Stimulated activated CD4-positive, alpha-beta T cell treated with anti-CD3 and anti-CD28 coated beads, Interleukin-2, amount 100 ng/mL, for 24 hours (primary cell): ENCODE results near the gene PRRC2A.

Experiments used
- DNase-seq, 2 donors: peaks; one replicate each; pipeline ENCODE4 v3.0.0-alpha.2; 2020

The PRRC2A gene

DNA sequence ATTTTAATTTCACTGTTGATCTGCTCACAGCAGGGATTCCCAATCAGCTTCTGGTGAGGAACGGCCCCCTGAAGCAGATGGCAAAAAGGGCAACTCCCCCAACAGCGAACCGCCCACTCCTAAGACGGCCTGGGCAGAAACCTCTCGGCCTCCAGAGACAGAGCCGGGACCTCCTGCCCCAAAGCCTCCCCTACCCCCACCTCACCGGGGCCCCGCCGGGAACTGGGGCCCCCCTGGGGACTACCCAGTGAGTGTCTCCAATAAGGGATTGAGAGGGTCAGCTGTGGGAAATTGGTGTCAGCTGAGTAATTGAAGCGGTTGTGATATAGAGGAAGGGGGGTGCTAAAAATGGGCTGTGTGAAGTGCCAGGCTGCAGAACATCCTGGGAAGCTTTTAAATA lies 6.4 kb downstream of the PRRC2A start:
- DNase-seq: no peak

DNA sequence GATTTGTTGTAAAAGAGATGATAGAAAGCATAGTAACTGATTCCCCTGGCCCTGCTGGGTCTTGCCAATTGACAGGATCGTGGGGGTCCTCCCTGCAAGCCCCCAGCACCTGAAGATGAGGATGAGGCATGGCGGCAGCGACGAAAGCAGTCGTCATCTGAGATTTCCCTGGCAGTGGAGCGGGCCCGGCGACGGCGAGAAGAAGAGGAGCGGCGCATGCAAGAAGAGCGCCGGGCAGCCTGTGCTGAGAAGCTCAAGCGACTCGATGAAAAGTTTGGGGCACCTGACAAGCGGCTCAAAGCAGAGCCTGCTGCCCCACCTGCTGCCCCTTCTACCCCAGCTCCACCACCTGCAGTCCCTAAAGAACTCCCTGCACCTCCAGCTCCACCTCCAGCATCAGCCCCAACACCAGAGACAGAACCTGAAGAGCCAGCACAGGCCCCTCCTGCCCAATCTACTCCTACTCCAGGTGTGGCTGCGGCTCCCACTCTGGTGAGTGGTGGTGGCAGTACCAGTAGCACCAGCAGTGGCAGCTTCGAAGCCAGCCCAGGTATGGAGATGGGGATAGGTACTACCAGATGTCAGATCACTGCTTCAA lies 7.3 kb downstream of the PRRC2A start:
- DNase-seq: no peak

DNA sequence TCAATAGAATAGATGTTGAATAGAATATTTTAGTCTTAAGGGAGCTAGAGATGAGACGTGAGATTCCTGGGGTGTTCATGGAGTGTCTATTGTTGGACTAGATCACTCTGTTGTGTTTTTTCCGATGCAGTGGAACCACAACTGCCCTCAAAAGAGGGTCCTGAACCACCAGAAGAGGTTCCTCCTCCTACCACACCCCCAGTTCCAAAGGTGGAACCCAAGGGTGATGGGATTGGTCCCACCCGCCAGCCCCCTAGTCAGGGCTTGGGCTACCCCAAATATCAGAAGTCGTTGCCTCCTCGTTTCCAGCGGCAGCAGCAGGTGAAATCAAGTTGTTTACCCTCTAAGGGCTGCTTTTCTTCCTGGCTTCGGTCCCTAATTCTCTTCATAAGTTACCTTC lies 8.5 kb downstream of the PRRC2A start:
- no peak for DNase-seq

DNA sequence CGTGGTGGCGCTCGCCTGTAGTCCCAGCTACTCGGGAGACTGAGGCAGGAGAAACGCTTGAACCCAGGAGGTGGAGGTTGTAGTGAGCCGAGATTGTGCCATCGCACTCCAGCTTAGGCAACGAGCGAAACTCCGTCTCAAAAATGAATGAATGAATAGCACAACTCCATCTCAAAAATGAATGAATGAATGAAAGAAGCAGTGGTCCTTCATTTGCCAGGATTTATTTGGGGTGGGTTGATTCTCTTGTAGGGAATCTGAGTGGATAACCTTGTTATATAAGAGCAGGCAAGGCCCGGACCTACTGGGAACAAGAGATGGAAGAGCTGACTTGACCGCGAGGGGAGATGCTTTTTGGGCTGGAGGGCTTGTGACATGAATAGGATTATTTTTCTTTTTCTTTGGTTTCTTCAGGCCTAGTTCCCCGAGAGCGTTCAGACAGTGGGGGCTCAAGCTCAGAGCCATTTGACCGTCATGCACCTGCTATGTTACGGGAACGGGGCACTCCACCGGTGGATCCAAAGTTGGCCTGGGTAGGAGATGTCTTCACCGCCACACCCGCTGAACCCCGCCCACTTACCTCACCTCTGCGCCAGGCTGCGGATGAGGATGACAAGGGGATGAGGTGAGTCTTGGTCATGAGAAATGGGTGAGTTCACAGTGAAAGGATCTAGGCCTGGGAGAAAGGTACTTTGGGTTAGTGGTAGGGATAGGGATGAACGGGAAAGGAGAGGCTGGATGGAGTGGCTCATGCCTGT lies 9.8 kb downstream of the PRRC2A start:
- no peak for DNase-seq

DNA sequence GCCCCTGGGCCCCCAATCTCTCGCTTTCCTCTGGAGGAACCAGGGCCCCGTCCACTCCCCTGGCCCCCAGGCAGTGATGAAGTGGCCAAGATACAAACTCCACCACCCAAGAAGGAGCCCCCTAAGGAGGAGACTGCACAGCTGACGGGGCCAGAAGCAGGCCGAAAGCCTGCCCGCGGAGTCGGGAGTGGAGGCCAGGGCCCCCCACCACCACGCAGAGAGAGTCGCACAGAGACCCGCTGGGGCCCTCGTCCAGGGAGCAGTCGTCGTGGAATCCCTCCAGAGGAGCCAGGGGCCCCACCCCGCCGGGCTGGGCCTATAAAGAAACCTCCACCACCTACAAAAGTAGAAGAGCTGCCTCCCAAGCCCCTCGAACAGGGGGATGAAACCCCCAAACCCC lies 10.7 kb downstream of the PRRC2A start:
- DNase-seq: no peak

DNA sequence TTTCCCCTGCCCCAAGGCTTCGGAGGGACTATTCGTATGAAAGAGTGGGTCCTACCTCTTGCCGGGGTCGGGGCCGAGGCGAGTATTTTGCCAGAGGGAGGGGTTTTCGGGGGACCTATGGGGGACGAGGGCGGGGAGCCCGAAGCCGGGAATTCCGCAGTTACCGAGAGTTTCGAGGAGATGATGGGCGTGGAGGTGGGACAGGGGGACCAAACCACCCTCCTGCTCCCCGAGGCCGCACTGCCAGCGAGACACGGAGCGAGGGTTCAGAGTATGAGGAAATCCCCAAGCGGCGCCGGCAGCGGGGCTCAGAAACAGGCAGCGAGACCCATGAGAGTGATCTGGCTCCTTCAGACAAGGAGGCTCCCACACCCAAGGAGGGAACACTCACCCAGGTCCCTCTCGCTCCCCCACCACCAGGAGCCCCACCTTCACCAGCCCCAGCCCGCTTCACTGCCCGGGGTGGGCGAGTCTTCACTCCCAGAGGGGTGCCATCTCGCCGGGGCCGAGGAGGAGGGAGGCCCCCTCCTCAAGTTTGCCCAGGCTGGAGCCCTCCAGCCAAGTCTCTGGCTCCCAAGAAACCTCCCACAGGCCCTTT lies 11.3 kb downstream of the PRRC2A start:
- DNase-seq: no peak

DNA sequence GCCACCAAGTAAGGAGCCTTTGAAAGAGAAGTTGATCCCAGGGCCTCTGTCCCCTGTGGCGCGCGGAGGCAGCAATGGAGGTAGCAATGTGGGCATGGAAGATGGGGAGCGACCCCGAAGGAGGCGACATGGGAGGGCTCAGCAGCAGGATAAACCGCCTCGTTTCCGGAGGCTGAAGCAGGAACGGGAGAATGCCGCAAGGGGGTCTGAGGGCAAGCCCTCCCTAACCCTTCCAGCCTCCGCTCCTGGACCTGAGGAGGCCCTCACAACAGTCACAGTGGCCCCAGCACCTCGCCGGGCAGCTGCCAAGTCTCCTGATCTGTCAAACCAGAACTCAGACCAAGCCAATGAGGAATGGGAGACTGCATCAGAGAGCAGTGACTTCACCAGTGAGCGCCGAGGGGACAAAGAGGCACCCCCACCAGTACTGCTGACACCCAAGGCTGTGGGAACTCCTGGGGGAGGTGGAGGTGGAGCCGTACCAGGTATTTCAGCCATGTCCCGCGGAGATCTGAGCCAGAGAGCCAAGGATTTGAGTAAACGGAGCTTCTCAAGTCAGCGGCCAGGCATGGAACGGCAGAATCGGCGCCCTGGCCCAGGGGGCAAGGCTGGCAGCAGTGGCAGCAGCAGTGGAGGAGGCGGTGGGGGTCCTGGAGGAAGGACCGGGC lies 11.9 kb downstream of the PRRC2A start:
- no peak for DNase-seq

DNA sequence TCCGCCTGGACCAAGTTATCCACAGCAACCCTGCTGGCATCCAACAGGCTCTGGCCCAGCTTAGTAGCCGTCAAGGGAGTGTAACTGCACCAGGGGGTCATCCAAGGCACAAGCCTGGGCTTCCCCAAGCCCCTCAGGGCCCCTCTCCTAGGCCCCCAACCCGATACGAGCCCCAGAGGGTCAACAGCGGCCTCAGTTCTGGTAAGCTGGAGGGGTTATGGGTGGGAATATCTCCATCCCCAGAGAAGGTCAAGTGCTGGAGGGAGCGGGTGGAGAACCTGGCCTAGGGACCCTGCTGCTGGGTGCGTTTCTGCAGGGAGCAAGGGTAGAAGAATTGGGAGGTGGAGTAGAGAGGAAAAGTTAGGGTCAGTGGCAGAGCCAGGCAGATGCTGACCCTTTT lies 12.9 kb downstream of the PRRC2A start:
- no peak for DNase-seq

DNA sequence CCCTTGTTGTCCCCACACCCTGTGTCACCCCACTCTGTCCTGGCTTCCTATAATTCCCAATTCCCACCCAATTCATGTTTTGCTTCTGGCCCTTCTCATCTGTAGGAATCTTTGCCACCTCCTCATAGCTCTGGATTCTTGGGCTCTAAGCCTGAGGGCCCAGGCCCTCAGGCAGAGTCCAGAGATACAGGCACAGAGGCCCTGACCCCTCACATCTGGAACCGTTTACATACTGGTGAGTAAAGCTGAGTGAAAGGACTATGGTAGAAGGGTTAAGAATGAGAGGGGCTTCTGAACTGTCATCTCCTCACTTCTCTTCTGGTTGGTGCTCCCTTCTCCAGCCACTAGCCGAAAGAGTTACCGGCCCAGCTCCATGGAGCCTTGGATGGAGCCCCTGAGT lies 13.6 kb downstream of the PRRC2A start:
- no peak for DNase-seq

DNA sequence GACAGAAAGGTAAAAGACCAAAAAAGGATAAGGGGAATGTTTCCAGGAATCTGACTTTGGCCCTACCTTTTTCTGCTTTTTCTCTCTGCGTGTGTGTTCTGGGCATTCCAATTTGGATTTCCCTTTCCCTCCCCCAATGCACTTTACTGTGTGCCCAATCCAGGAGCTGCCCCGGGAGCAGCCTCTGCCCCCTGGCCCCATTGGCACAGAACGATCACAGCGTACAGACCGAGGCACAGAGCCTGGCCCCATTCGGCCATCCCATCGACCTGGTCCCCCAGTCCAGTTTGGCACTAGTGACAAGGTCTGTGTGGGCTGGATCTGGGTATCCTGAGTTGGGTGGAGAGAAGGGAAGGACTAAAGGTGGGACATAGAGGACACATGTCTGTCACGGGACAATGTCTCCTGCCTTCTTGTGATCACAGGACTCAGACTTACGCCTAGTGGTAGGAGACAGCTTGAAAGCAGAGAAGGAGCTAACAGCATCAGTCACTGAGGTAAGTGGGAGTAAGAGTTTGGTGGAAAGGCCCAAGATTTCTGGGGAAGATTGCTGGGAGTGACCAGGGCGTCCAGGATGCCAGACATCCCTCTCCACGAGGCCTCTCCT lies 14.6 kb downstream of the PRRC2A start:
- no peak for DNase-seq

DNA sequence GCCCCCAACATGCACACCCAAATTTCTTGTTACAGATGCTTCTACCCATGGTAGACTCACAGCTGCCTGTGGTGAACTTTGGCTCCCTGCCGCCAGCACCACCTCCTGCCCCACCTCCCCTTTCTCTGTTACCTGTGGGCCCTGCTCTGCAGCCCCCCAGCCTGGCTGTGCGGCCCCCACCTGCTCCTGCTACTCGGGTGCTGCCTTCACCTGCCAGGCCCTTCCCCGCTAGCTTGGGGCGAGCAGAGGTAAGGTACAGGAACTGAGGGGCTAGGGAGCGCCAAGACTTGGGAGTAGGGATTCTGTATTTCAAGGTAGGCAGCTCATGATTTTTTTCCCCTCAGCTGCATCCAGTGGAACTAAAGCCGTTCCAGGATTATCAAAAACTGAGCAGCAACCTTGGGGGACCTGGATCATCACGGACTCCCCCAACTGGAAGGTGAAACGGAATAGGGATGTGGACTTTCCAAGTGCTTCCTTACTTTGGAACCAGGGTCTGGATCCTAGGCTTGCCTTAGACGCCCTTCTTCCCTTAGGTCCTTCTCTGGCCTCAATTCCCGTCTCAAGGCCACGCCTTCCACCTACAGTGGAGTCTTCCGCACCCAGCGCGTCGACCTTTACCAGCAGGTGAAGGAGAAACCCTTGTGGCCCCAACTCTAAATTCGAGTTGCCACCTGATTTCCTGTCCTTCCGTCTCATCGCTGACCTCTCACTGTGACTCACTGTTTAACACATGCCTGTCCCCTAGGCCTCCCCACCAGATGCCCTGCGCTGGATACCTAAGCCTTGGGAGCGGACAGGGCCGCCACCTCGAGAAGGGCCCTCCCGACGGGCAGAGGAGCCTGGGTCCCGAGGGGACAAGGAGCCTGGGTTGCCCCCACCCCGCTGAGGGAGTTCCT lies 16.4 kb downstream of the PRRC2A start:
- DNase-seq: no peak

DNA sequence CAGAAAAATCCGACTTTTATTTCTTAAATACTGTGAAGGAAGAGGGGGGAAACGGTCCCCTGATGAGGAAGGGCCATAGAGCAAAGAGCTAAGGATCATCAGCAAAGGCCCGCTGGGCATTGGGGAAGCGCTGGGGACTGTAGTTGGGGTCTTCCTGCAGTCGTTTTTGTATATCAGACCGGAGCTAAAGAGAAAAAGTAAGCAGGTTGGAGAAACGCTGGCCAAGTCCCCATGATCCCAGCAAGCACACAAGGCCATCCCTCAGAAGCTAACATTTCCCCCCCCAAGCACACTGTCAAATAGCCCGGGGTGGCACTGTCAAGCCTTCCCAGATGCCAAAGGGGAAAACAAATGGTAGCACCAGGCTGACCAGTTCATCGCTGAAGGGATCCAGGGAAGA lies 18.5 kb downstream of the PRRC2A start:
- DNase-seq: no peak

DNA sequence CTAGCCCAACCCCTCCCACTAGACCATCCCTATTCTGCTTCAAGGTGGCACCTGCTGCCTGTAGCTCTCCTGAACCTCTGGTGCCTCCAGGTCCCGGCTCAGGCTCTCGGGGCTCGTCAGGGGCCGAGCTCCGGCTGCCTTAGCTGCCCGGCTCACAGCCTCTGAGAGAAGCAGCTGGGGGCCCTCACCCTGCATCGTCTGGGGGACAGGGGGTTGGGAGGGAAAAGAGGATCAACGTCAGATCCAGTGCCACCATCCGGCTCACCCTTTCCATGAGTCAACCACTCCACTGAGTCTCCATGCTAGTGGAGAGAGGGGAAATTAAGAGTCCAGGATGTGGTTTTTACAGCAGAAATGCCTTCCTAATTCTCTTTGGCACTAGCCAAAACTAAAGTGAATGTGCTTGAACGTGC lies 18.9 kb downstream of the PRRC2A start:
- DNase-seq: peak in 1 of 2 donors; percentile 42

DNA sequence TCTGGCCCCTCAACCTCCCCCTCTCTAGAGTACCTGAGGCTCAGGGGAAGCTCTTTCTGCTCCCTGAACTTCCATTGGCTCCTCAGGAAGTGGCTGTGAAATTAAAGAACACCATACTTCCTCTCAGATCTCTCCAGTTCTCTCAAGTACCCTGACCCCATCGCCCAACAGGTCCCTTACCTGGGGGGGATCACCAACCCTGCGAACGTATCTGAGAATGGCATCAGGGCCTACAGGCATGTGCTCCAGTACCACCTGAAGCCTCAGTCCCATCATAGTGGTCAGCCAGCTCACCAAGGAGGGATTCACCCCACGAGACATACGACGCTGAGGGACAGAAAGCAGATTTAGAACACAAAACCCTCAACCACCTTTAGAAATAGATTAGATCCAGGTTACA lies 20.1 kb downstream of the PRRC2A start:
- DNase-seq: no peak

DNA sequence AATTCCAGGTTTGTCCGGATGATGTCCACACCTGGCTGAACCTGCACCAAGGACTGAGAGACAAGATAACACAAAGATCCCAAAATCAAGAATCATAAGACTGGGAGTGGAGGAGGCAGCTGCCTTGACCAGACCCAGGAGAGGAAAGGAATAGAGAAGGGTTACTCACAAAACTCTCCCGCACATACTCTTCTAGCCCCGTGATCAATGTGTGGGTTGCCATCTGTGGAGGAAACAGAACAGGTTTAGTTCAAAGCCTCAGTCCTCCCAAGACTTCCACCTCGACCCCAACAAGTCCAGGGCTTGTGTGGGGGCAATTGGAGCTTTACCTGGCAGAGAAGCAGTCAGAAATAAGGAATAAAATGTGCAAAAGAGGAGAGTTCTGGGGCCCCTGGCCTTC lies 20.9 kb downstream of the PRRC2A start:
- DNase-seq: no peak

DNA sequence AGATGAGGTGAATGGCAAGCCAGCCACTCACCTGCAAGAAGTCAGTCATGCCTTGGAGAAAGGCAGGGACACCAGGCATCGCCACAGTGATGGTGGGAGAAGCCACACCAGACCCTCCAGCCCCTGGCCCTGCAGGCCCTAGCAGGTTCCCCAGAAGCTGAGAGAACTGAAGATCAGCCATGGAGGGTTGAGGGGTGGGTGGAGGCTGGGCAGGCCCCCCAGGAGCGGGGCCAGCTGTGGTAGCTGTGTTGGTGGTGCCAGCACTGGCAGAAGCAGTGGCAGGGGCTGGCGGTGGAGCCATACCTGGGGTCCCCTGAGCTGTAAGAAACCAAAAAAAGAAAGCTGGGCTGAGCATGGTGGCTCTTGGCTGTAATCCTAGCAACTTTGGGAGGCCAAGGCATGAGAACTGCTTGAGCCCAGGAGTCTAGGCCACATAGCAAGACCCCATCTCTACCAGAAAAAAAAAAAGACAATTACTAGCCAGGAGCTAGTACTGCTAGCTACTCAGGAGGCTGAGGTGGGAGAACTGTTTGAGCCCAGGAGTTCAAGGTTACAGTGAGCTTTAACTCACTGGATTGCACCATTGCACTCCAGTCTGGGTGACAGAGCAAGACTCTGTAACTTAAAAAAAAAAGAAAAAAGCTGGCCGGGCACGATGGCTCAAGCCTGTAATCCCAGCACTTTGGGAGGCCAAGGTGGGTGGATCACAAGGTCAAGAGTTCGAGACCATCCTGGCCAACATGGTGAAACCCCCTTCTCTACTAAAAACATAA lies 22.5 kb downstream of the PRRC2A start:
- no peak for DNase-seq

DNA sequence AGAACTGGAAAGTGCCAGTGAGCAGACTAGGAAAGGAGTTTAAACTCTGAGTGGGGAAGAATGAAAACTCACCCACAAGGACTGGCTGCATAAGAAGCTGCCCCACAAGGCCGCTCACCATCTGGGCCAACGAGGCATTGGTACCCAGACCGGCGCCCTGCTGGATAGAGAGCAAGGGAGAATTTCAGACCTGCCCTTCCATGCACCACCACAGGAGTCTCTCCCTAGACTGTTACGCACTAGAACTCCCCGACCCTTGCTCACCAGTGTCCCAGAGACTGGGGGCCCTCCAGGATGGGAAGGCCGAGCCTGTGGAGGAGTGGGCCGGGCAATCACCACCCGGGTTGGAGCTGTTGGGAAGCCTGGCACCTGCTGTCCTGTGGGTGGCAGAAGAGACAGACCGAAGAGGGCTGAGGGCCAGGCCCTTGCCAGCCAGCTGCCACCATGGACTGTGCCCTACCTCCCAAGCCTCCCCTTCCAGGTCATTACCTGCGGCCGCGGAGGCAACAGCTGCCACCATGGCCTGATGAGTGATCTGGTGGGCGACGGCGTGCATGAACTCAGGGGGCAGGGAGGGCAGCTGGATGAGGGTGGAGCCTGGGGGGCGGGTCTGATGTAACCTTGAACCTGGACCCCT lies 23.4 kb downstream of the PRRC2A start:
- no peak for DNase-seq

DNA sequence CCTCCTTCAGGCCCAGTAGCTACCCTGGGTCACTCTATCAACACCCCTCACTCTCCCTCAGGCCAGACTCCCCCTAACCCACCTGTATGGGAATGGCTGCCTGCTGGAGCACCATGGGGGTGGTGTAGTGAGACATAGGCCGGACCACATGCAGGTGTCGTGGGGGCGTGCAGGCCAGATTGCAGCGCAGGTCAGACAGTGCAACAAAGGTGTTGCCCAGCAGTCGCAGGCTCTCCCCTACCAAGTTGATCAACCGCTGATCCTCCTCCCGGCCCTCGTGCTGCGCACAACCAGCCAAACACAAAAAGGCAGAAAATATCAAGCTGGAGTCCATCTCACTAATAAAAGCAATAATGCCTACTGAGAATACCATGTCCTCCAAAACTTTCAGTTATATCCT lies 24.8 kb downstream of the PRRC2A start:
- no peak for DNase-seq

DNA sequence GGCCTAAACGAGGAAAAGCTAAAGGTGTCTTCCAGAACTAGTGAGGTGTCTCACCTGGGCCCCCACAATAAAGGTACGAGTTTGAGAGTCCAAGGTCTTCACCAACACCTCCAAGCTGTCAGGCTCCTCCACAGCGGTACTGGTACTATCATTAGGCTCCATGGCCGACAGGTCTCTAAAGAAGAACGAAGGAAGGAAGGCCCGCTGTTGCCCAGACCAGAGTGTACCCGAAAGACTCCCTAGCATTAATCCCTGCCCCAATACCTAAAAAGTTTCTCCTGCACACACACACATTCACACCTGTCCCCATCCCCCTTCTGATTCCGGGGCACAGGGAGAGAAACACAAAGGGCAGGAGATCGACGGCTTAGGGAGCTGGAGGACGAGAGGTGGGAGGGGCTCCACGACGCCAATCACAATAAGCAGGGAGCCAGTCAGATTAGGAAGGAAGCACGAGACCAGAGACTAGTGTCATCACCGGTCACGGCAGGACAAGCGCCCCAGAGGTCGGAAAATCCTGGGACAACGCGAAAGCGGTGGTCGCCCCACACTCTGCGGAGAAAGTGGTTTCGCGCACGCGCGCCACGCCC lies 31.2 kb downstream of the PRRC2A start:
- no peak for DNase-seq

DNA sequence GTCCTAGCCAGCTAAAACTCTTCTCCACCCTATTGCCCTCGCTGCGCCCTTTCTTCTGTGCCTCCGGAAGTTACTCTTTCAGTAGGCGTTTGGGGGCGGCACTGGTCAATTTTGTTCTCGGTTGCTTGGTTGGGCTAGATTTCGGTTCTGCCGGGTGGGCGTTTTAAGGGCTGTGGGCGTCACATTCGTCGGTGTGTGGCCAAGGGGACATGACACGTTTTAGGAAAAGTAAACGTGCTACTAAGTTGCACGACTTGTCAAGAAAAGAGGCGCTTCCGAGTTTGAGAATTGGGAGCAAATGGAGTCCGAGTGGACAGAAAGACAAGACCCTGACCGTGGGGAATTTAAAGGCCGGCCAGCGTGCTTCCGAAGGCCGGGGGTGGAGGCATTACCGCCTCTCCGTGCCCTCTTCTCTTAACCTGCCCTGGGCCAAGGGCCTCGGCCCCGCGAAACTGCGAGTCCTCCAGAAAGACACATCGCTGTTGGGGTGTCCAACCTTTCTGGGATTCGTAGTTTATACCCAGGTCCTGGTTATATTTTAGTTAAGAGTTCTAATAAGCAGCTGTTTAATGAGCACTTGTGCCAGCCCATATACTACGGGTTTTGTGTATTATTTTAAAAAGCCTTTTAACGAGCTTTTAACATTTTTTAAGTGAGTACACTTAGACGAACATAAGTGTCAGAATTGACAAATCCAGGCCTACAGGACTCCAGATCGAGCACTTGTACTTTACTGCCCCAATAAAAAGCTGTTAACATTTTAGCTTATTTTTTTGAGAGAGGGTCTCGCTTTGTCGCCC lies 32.6 kb downstream of the PRRC2A start:
- peak; percentile 83 to 87 for DNase-seq
